HEK293 (cell line): Measurements from ENCODE around the gene GJB2.

Experiments used
- BCL11A ChIP-seq: fragments of 450-650 bp; formaldehyde crosslinking; IDR thresholded peaks from 2 replicates; pipeline ENCODE4 v1.5.1; 2016; ENCODE audit warnings: low read depth, missing biosample characterization, missing genetic modification characterization
- HOXA7 ChIP-seq: sonication (generic); formaldehyde crosslinking; IDR thresholded peaks from 2 replicates; pipeline ENCODE4 v1.8.1; 2022; ENCODE audit warnings: missing genetic modification reagents, borderline replicate concordance
- ZBTB11 ChIP-seq: fragments of 450-650 bp; formaldehyde crosslinking; conservative IDR thresholded peaks from 2 replicates; pipeline ENCODE4 v1.5.1; 2016; ENCODE audit warnings: low read depth, missing biosample characterization, missing genetic modification characterization
- ZBTB7A ChIP-seq: fragments of 450-650 bp; formaldehyde crosslinking; IDR thresholded peaks from 2 replicates; pipeline ENCODE4 v1.5.1; 2016; ENCODE audit warnings: low read depth, missing biosample characterization, missing genetic modification characterization
- ZNF121 ChIP-seq: fragments of 450-650 bp; formaldehyde crosslinking; IDR thresholded peaks from 2 replicates; pipeline ENCODE4 v1.5.1; 2016; ENCODE audit warnings: missing biosample characterization, missing genetic modification characterization
- ZNF274 ChIP-seq, 2 experiments: fragments of 200-500 bp in 1 of 2; fragments of 450-650 bp in 1 of 2; sonication (Bioruptor generic) in 1 of 2; formaldehyde crosslinking in 1 of 2; IDR thresholded peaks; 2 replicates each; pipeline versions ENCODE4 v1.5.1 to v1.6.1; 2014 to 2016; ENCODE audit warnings: borderline replicate concordance in 1 of 2, inconsistent platforms in 1 of 2, low read length in 1 of 2, missing biosample characterization in 1 of 2, missing genetic modification characterization in 1 of 2
- ZNF302 ChIP-seq: fragments of 450-650 bp; formaldehyde crosslinking; IDR thresholded peaks from 2 replicates; pipeline ENCODE4 v1.5.1; 2016; ENCODE audit warnings: missing biosample characterization, missing genetic modification characterization, low read depth
- ZNF324 ChIP-seq: fragments of 450-650 bp; formaldehyde crosslinking; IDR thresholded peaks from 2 replicates; pipeline ENCODE4 v1.5.1; 2016; ENCODE audit warnings: missing biosample characterization, missing genetic modification characterization
- ZNF501 ChIP-seq: fragments of 450-650 bp; formaldehyde crosslinking; IDR thresholded peaks from 2 replicates; pipeline ENCODE4 v1.5.1; 2016; ENCODE audit warnings: missing biosample characterization, missing genetic modification characterization
- ZNF707 ChIP-seq: fragments of 450-650 bp; formaldehyde crosslinking; IDR thresholded peaks from 2 replicates; pipeline ENCODE4 v1.5.1; 2016; ENCODE audit warnings: missing biosample characterization, missing genetic modification characterization
- ZSCAN18 ChIP-seq: fragments of 450-650 bp; formaldehyde crosslinking; IDR thresholded peaks from 2 replicates; pipeline ENCODE4 v1.5.1; 2016; ENCODE audit warnings: missing biosample characterization, missing genetic modification characterization
- TF ChIP-seq, protein P1 (sequence below): fragments of 450-650 bp; formaldehyde crosslinking; IDR thresholded peaks from 2 replicates; pipeline ENCODE4 v1.5.1; 2016; ENCODE audit warnings: missing biosample characterization, missing genetic modification characterization
- TF ChIP-seq, protein P2 (sequence below): fragments of 450-650 bp; formaldehyde crosslinking; IDR thresholded peaks from 2 replicates; pipeline ENCODE4 v1.5.1; 2016; ENCODE audit warnings: missing biosample characterization, missing genetic modification characterization, low read depth

GRCh38 chr13:20151612-20152011, 41.1 kb downstream of the GJB2 start:
- TF ChIP-seq HOXA7 (CRISPR knock-in tag) (no peak), ZBTB11 (tag by site-specific recombination) (no peak), ZNF707 (tag by site-specific recombination) (no peak), ZSCAN18 (tag by site-specific recombination) (no peak), ZNF121 (tag by site-specific recombination) (no peak), BCL11A (no peak), ZBTB7A (tag by site-specific recombination) (no peak), ZNF274 (IDR thresholded peaks at IDR 0.05; ENCODE audit: low read length) (no peak), ZNF274 (tag by site-specific recombination; IDR thresholded peaks at IDR 0.05; ENCODE audit: borderline replicate concordance) (no peak), ZNF324 (tag by site-specific recombination) (no peak), ZNF501 (tag by site-specific recombination) (no peak), ZNF302 (tag by site-specific recombination) (no peak)
- TF ChIP-seq, protein P1, sequence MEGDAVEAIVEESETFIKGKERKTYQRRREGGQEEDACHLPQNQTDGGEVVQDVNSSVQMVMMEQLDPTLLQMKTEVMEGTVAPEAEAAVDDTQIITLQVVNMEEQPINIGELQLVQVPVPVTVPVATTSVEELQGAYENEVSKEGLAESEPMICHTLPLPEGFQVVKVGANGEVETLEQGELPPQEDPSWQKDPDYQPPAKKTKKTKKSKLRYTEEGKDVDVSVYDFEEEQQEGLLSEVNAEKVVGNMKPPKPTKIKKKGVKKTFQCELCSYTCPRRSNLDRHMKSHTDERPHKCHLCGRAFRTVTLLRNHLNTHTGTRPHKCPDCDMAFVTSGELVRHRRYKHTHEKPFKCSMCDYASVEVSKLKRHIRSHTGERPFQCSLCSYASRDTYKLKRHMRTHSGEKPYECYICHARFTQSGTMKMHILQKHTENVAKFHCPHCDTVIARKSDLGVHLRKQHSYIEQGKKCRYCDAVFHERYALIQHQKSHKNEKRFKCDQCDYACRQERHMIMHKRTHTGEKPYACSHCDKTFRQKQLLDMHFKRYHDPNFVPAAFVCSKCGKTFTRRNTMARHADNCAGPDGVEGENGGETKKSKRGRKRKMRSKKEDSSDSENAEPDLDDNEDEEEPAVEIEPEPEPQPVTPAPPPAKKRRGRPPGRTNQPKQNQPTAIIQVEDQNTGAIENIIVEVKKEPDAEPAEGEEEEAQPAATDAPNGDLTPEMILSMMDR (tag by site-specific recombination), result no peak
- TF ChIP-seq, protein P2, sequence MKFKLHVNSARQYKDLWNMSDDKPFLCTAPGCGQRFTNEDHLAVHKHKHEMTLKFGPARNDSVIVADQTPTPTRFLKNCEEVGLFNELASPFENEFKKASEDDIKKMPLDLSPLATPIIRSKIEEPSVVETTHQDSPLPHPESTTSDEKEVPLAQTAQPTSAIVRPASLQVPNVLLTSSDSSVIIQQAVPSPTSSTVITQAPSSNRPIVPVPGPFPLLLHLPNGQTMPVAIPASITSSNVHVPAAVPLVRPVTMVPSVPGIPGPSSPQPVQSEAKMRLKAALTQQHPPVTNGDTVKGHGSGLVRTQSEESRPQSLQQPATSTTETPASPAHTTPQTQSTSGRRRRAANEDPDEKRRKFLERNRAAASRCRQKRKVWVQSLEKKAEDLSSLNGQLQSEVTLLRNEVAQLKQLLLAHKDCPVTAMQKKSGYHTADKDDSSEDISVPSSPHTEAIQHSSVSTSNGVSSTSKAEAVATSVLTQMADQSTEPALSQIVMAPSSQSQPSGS (tag by site-specific recombination), result no peak
